Transverse colon (tissue), 4 donors: ENCODE measurements around the gene PDLIM1. TPM values are rescaled to one million over a fixed set of nuclear protein-coding genes. Genes with fewer than 3 reads are reported as not detected.

Source experiments
- DNase-seq: peaks from one replicate; pipeline ENCODE4 v3.0.0-alpha.2; 2019
- H3K27ac ChIP-seq, 4 donors: fragments of 200-600 bp; sonication (generic); 2 replicates each; pipeline ENCODE4 v1.5.1; 2016 to 2018; ENCODE audit warnings: inconsistent platforms in 4 of 4
- H3K27me3 ChIP-seq: fragments of 200-600 bp; sonication (generic); 2 replicates; pipeline ENCODE4 v1.5.1; 2017; ENCODE audit warnings: inconsistent platforms
- H3K36me3 ChIP-seq, 4 donors: fragments of 200-600 bp; sonication (generic); 2 replicates each; pipeline ENCODE4 v1.5.1; 2017 to 2019; ENCODE audit warnings: inconsistent platforms in 4 of 4
- H3K4me1 ChIP-seq, 4 donors: fragments of 200-600 bp; sonication (generic); 2 replicates each; pipeline ENCODE4 v1.5.1; 2017 to 2020; ENCODE audit warnings: inconsistent platforms in 4 of 4
- H3K4me3 ChIP-seq, 4 donors: fragments of 200-600 bp; sonication (generic); 1 replicate in 1 of 4; 2 replicates in 3 of 4; pipeline versions ENCODE4 v1.5.1 to v1.6.1; 2017 to 2019; ENCODE audit warnings: inconsistent platforms in 4 of 4
- H3K9me3 ChIP-seq, 2 donors: fragments of 200-600 bp; sonication (generic); 2 replicates each; pipeline ENCODE4 v1.5.1; 2017 to 2019; ENCODE audit warnings: inconsistent platforms in 2 of 2
- CTCF ChIP-seq, 5 experiments: fragments of 200-600 bp in 3 of 5; fragments of 450-650 bp in 2 of 5; sonication (generic) in 3 of 5; IDR thresholded peaks; 1 replicate in 2 of 5; 2 replicates in 3 of 5; pipeline ENCODE4 v1.5.1; 2016 to 2017; ENCODE audit warnings: antibody characterized with exemption in 5 of 5, inconsistent platforms in 3 of 5, mild to moderate bottlenecking in 2 of 5, moderate library complexity in 1 of 5
- EP300 ChIP-seq: sonication (generic); formaldehyde crosslinking; IDR thresholded peaks from one replicate; pipeline ENCODE4 v1.6.1; 2017; ENCODE audit warnings: antibody characterized with exemption, low read depth
- POLR2A ChIP-seq: fragments of 450-650 bp; IDR thresholded peaks from one replicate; pipeline ENCODE4 v1.6.1; 2016; ENCODE audit warnings: antibody characterized with exemption, mild to moderate bottlenecking, moderate library complexity
- POLR2AphosphoS5 ChIP-seq, 3 donors: sonication (generic); formaldehyde crosslinking; IDR thresholded peaks; one replicate each; pipeline ENCODE4 v1.6.1; 2016; ENCODE audit warnings: antibody characterized with exemption in 3 of 3
- WGBS, 2 donors: methylation state at CpG; one replicate each; pipeline ENCODE4 v1.1.5; 2018; ENCODE audit warnings: low coverage in 1 of 2; 5-methylcytosine and 5-hydroxymethylcytosine counted together
- in situ Hi-C, 4 donors: fragments of 200-750 bp; cut with MboI; loops; one replicate each; pipeline versions ENCODE4 v1.15.0 to v1.15.1; 2017; ENCODE audit warnings: low sequenced_read_pairs in 3 of 4, low pct_ligation_motif_present in 1 of 4, low pct_unique_long_range_greater_than_20kb in 1 of 4
- intact Hi-C: fragments of 100-400 bp; cut with DNase I; formaldehyde crosslinking; loops from one replicate; pipeline ENCODE4 v1.15.1; 2023; ENCODE audit warnings: low total_unique reads
- total RNA-seq, 4 donors: library from RNA; depleted of rRNA; stranded (reverse); fragments of >200 nt; gene quantifications; one replicate each; pipeline ENCODE4 v1.1.0, GENCODE V29; 2016

Gene PDLIM1
- total RNA-seq, 4 donors from 2014 or later: 201 to 259 (median 225) TPM

- DNase-seq: no peak
- WGBS, 2 donors: 71 to 94% methylated on average over 2 of the region's 2 CpGs
- intact Hi-C loops (no loop called here), in situ Hi-C loops (loop anchor here in 1 of 4 donors (25.0 kb wide), 1 partner anchor 412 kb away; no protein-coding TSS in a partner anchor)
- H3K4me3 ChIP-seq: no peak overlapping the region
- no peaks in the 10 kb centered on the region for H3K27me3 ChIP-seq
- H3K36me3 ChIP-seq: no peaks in the 10 kb centered on the region
- H3K9me3 ChIP-seq: no peaks in the 10 kb centered on the region
- peaks cover 0 to 4% (median 0%) of the 10 kb centered on the region in 4 donors for H3K4me1 ChIP-seq
- no peak for TF ChIP-seq EP300
- TF ChIP-seq POLR2AphosphoS5 (IDR thresholded peaks at IDR 0.05): no peak
- TF ChIP-seq POLR2A: no peak
- no peak for TF ChIP-seq CTCF (IDR thresholded peaks at IDR 0.05)
- no peak overlapping the region for H3K27ac ChIP-seq
These were observed 65.7 kb downstream of the PDLIM1 start for GRCh38 chr10:95225136-95225535.

- 82 to 83% methylated on average over 3 to 5 of the region's 5 CpGs for WGBS, 2 donors
- no peak overlapping the region for H3K4me3 ChIP-seq
- intact Hi-C loops: no loop called here
- H3K27ac ChIP-seq: no peak overlapping the region
- H3K36me3 ChIP-seq: no peaks in the 10 kb centered on the region
- H3K9me3 ChIP-seq: no peaks in the 10 kb centered on the region
- H3K27me3 ChIP-seq: no peaks in the 10 kb centered on the region
- TF ChIP-seq POLR2AphosphoS5 (IDR thresholded peaks at IDR 0.05): no peak
- TF ChIP-seq CTCF (IDR thresholded peaks at IDR 0.05): no peak
- TF ChIP-seq EP300: no peak
- no peak for TF ChIP-seq POLR2A
- H3K4me1 ChIP-seq: no peaks in the 10 kb centered on the region
- in situ Hi-C loops: no loop called here
- no peak for DNase-seq
These were observed 69.7 kb downstream of the PDLIM1 start for GRCh38 chr10:95221124-95221523.

GRCh38 chr10:95220539-95220938 is 70.3 kb downstream of the PDLIM1 start:
- Histone ChIP-seq H3K4me3 (no peak overlapping the region), H3K4me1 (no peaks in the 10 kb centered on the region), H3K9me3 (no peaks in the 10 kb centered on the region), H3K27me3 (no peaks in the 10 kb centered on the region), H3K27ac (no peak overlapping the region), H3K36me3 (no peaks in the 10 kb centered on the region)
- no peak for DNase-seq
- in situ Hi-C loops (no loop called here), intact Hi-C loops (no loop called here)
- WGBS, 2 donors: 81 to 83% methylated on average over 3 of the region's 3 CpGs
- TF ChIP-seq CTCF (IDR thresholded peaks at IDR 0.05) (no peak), POLR2AphosphoS5 (IDR thresholded peaks at IDR 0.05) (no peak), EP300 (no peak), POLR2A (no peak)

GRCh38 chr10:95217476-95217875 is 73.3 kb downstream of the PDLIM1 start:
- TF ChIP-seq POLR2A (no peak), EP300 (no peak), POLR2AphosphoS5 (IDR thresholded peaks at IDR 0.05) (no peak), CTCF (IDR thresholded peaks at IDR 0.05) (no peak)
- Histone ChIP-seq H3K36me3 (no peaks in the 10 kb centered on the region), H3K4me3 (no peak overlapping the region), H3K9me3 (no peaks in the 10 kb centered on the region), H3K27ac (no peak overlapping the region), H3K27me3 (no peaks in the 10 kb centered on the region), H3K4me1 (no peaks in the 10 kb centered on the region)
- no peak for DNase-seq
- WGBS, 2 donors: 30 to 67% methylated on average over 1 of the region's 1 CpG
- intact Hi-C loops (no loop called here), in situ Hi-C loops (no loop called here)
